IMR-90 (cell line): Measurements from ENCODE around the gene ADCK2. TPM values are rescaled to one million over a fixed set of nuclear protein-coding genes. Genes with fewer than 3 reads are reported as not detected.

ENCODE experiments used
- ATAC-seq: fragments of 200-7000 bp; cut with Tn5 transposase; 2 replicates; pipeline ENCODE4 v1.9.1; 2020; ENCODE audit warnings: low read depth, mild to moderate bottlenecking, moderate library complexity
- BruUV-seq: library from RNA; stranded (reverse); fragments of 400-500 nt; replicated peaks from 2 replicates; lab custom pipeline; 2021; lab: Mats Ljungman, UMichigan
- CTCF ChIA-PET: fragments of 300-600 bp; formaldehyde crosslinking; extraction: SDS; loops from one replicate; lab custom pipeline; 2021; ENCODE audit warnings: antibody characterized with exemption; lab: Yijun Ruan, JAX
- POLR2A ChIA-PET: fragments of 300-600 bp; sonication (Branson Sonifier 250); formaldehyde crosslinking; loops from one replicate; lab custom pipeline; 2022; ENCODE audit warnings: antibody characterized with exemption; ENCODE audit not compliant: unreplicated experiment; lab: Charles Lee
- DNase-seq: peaks from one replicate; pipeline ENCODE4 v3.0.0; 2013
- H2AFZ ChIP-seq: replicated peaks from 2 replicates; pipeline ENCODE3; 2013; ENCODE audit warnings: low read length, mild to moderate bottlenecking; ENCODE audit not compliant: poor library complexity
- H2AK5ac ChIP-seq: 2 replicates; pipeline ENCODE4 v1.6.1; 2013; ENCODE audit warnings: low read depth, low read length, inconsistent platforms
- H2AK9ac ChIP-seq: replicated peaks from 2 replicates; pipeline ENCODE3; 2013; ENCODE audit warnings: mild to moderate bottlenecking, low read depth, low read length, moderate library complexity; ENCODE audit not compliant: poor library complexity
- H2BK120ac ChIP-seq: 2 replicates; pipeline ENCODE4 v1.6.1; 2013; ENCODE audit warnings: low read depth, low read length, inconsistent platforms
- H2BK15ac ChIP-seq: 3 replicates; pipeline ENCODE4 v1.6.1; 2013; ENCODE audit warnings: low read depth, low read length, inconsistent platforms
- H2BK20ac ChIP-seq: 2 replicates; pipeline ENCODE4 v1.6.1; 2013; ENCODE audit warnings: low read depth, mild to moderate bottlenecking, inconsistent platforms, low read length, moderate library complexity
- H2BK5ac ChIP-seq: 2 replicates; pipeline ENCODE4 v1.6.1; 2013; ENCODE audit warnings: mild to moderate bottlenecking, low read depth, low read length, inconsistent platforms; ENCODE audit not compliant: poor library complexity, severe bottlenecking
- H3K14ac ChIP-seq: replicated peaks from 2 replicates; pipeline ENCODE4 v1.6.1; 2013; ENCODE audit warnings: low read depth, low read length, inconsistent platforms
- H3K18ac ChIP-seq: 2 replicates; pipeline ENCODE4 v1.6.1; 2013; ENCODE audit warnings: low read depth, low read length, control low read depth
- H3K23ac ChIP-seq: 2 replicates; pipeline ENCODE4 v1.6.1; 2013; ENCODE audit warnings: low read depth, low read length, inconsistent platforms
- H3K27ac ChIP-seq: 2 replicates; pipeline ENCODE4 v1.5.1; 2013; ENCODE audit warnings: mild to moderate bottlenecking, control low read depth, low read length; ENCODE audit not compliant: insufficient read depth
- H3K27me3 ChIP-seq: 2 replicates; pipeline ENCODE4 v1.6.1; 2013; ENCODE audit warnings: low read length; ENCODE audit not compliant: control insufficient read depth, insufficient read depth
- H3K36me3 ChIP-seq: 2 replicates; pipeline ENCODE4 v1.6.1; 2013; ENCODE audit warnings: low read length, mixed read lengths; ENCODE audit not compliant: control insufficient read depth, insufficient read depth
- H3K4ac ChIP-seq: 2 replicates; pipeline ENCODE4 v1.6.1; 2013; ENCODE audit warnings: low read depth, low read length, inconsistent platforms
- H3K4me1 ChIP-seq: 2 replicates; pipeline ENCODE4 v1.6.1; 2013; ENCODE audit warnings: low read length, mixed read lengths; ENCODE audit not compliant: control insufficient read depth, insufficient read depth
- H3K4me2 ChIP-seq: 2 replicates; pipeline ENCODE4 v1.6.1; 2013; ENCODE audit warnings: low read depth, mild to moderate bottlenecking, control low read depth, low read length, moderate library complexity
- H3K4me3 ChIP-seq: 2 replicates; pipeline ENCODE4 v1.5.1; 2013; ENCODE audit warnings: low read depth, mild to moderate bottlenecking, control low read depth, low read length, moderate library complexity; ENCODE audit not compliant: insufficient read depth
- H3K56ac ChIP-seq: 2 replicates; pipeline ENCODE4 v1.6.1; 2013; ENCODE audit warnings: low read length, inconsistent platforms; ENCODE audit not compliant: insufficient read depth; ENCODE audit errors: extremely low read depth
- H3K79me1 ChIP-seq, 2 experiments: 2 replicates each; pipeline ENCODE4 v1.6.1; 2013; ENCODE audit warnings: low read length in 2 of 2, inconsistent platforms in 1 of 2, low read depth in 1 of 2
- H3K9ac ChIP-seq: 2 replicates; pipeline ENCODE4 v1.6.1; 2013; ENCODE audit warnings: low read depth, low read length, control low read depth
- H3K9me1 ChIP-seq: 2 replicates; pipeline ENCODE4 v1.6.1; 2013; ENCODE audit warnings: low read length, inconsistent platforms; ENCODE audit not compliant: insufficient read depth
- H3K9me3 ChIP-seq: 2 replicates; pipeline ENCODE4 v1.6.1; 2013; ENCODE audit warnings: low read length; ENCODE audit not compliant: control insufficient read depth, insufficient read depth
- H4K20me1 ChIP-seq: 2 replicates; pipeline ENCODE4 v1.6.1; 2013; ENCODE audit warnings: low read length, inconsistent platforms; ENCODE audit not compliant: insufficient read depth
- H4K5ac ChIP-seq: 2 replicates; pipeline ENCODE4 v1.6.1; 2013; ENCODE audit warnings: mild to moderate bottlenecking, low read depth, low read length, control low read depth
- H4K8ac ChIP-seq, 2 experiments: 2 replicates each; pipeline ENCODE4 v1.6.1; 2013; ENCODE audit warnings: low read depth in 2 of 2, low read length in 2 of 2, control low read depth in 1 of 2, inconsistent platforms in 1 of 2
- H4K91ac ChIP-seq: 2 replicates; pipeline ENCODE4 v1.6.1; 2013; ENCODE audit warnings: low read depth, low read length, inconsistent platforms; ENCODE audit not compliant: insufficient read depth
- BHLHE40 ChIP-seq: fragments of 150-350 bp; IDR thresholded peaks from 2 replicates; pipeline ENCODE4 v1.6.1; 2016; ENCODE audit warnings: mild to moderate bottlenecking, low read depth, low read length
- CEBPB ChIP-seq: IDR thresholded peaks from 2 replicates; pipeline ENCODE4 v1.6.1; 2012; ENCODE audit warnings: low read depth, low read length, improper control_type of control experiment
- CHD1 ChIP-seq: IDR thresholded peaks from 2 replicates; pipeline ENCODE4 v1.6.1; 2012; ENCODE audit warnings: low read depth, low read length, improper control_type of control experiment
- CTCF ChIP-seq: conservative IDR thresholded peaks from 2 replicates; pipeline ENCODE4 v1.5.1; 2012; ENCODE audit warnings: mild to moderate bottlenecking, low read depth, low read length, improper control_type of control experiment
- ELK1 ChIP-seq: fragments of 150-350 bp; IDR thresholded peaks from 2 replicates; pipeline ENCODE4 v1.6.1; 2016; ENCODE audit warnings: low read depth, mild to moderate bottlenecking, low read length, moderate library complexity, borderline replicate concordance
- FOS ChIP-seq: fragments of 150-350 bp; IDR thresholded peaks from 2 replicates; pipeline ENCODE4 v1.6.1; 2016; ENCODE audit warnings: low read depth, low read length
- MAFK ChIP-seq: IDR thresholded peaks from 2 replicates; pipeline ENCODE4 v1.6.1; 2012; ENCODE audit warnings: low read depth, low read length, improper control_type of control experiment
- MAZ ChIP-seq: IDR thresholded peaks from 2 replicates; pipeline ENCODE4 v1.6.1; 2012; ENCODE audit warnings: low read depth, mild to moderate bottlenecking, low read length, improper control_type of control experiment, moderate library complexity, borderline replicate concordance
- MXI1 ChIP-seq: IDR thresholded peaks from 2 replicates; pipeline ENCODE4 v1.6.1; 2012; ENCODE audit warnings: low read depth, mild to moderate bottlenecking, low read length, moderate library complexity, borderline replicate concordance
- NFE2L2 ChIP-seq: fragments of 150-350 bp; IDR thresholded peaks from 2 replicates; pipeline ENCODE4 v1.6.1; 2016; ENCODE audit warnings: low read depth, mild to moderate bottlenecking, low read length
- POLR2A ChIP-seq: IDR thresholded peaks from 2 replicates; pipeline ENCODE4 v1.6.1; 2012; ENCODE audit warnings: mild to moderate bottlenecking, low read depth, low read length
- RAD21 ChIP-seq: IDR thresholded peaks from 2 replicates; pipeline ENCODE4 v1.6.1; 2012; ENCODE audit warnings: low read length, improper control_type of control experiment
- RCOR1 ChIP-seq: IDR thresholded peaks from 2 replicates; pipeline ENCODE4 v1.6.1; 2012; ENCODE audit warnings: mild to moderate bottlenecking, low read length, improper control_type of control experiment; ENCODE audit not compliant: insufficient replicate concordance
- RFX5 ChIP-seq: IDR thresholded peaks from 2 replicates; pipeline ENCODE4 v1.8.0; 2012; ENCODE audit warnings: low read depth, mild to moderate bottlenecking, low read length, moderate library complexity
- SMC3 ChIP-seq: fragments of 150-350 bp; IDR thresholded peaks from 2 replicates; pipeline ENCODE4 v1.6.1; 2016; ENCODE audit warnings: low read depth, mild to moderate bottlenecking, antibody characterized with exemption, low read length, moderate library complexity
- USF2 ChIP-seq: fragments of 150-350 bp; IDR thresholded peaks from 2 replicates; pipeline ENCODE4 v1.6.1; 2017; ENCODE audit warnings: mild to moderate bottlenecking, antibody characterized with exemption, low read length, low read depth
- WGBS, 2 experiments: methylation state at CpG; one replicate each; pipeline versions ENCODE4 v1.1.5 to v1.1.7; 2013; ENCODE audit warnings: missing lambda C conversion rate in 2 of 2; ENCODE audit not compliant: insufficient read length in 1 of 2; ENCODE audit errors: extremely low coverage in 2 of 2; 5-methylcytosine and 5-hydroxymethylcytosine counted together
- dilution Hi-C: fragments of 300-500 bp; cut with HindIII; formaldehyde crosslinking; loops from one replicate; pipeline ENCODE4 v1.14.3; 2018; ENCODE audit warnings: low sequenced_read_pairs; ENCODE audit not compliant: unreplicated experiment
- in situ Hi-C: fragments of 300-500 bp; cut with MboI; formaldehyde crosslinking; loops from 3 replicates; pipeline ENCODE4 v1.14.3; 2019; ENCODE audit warnings: low sequenced_read_pairs, inconsistent platforms, mixed read lengths
- intact Hi-C: fragments of 100-400 bp; cut with micrococcal nuclease; formaldehyde crosslinking; loops from 2 replicates; pipeline ENCODE4 v1.10.0; 2022
- polyA plus RNA-seq, 3 experiments: library from polyadenylated mRNA; depleted of rRNA; stranded (reverse); fragments of >200 nt; gene quantifications; 2 replicates each; pipeline ENCODE4 v1.2.3, GENCODE V29; 2012; ENCODE audit warnings: low replicate concordance in 1 of 3
- total RNA-seq: library from RNA; depleted of rRNA; stranded (reverse); fragments of >200 nt; gene quantifications from 2 replicates; pipeline ENCODE4 v1.2.3, GENCODE V29; 2012

Gene ADCK2
- total and polyA plus RNA-seq, 2 of the 4 experiments (the other 2 are of a cell fraction): 7.1 to 10.0 TPM

GRCh38 chr7:140674356-140674800 is 1.6 kb downstream of the ADCK2 start:
- TF ChIP-seq RAD21 (no peak), ELK1 (no peak), CEBPB (no peak), MAZ (no peak), SMC3 (no peak), POLR2A (no peak), CTCF (no peak), FOS (no peak), MXI1 (no peak), MAFK (no peak), BHLHE40 (no peak), USF2 (no peak), NFE2L2 (no peak), RCOR1 (no peak), RFX5 (no peak), CHD1 (no peak)
- Histone ChIP-seq H4K91ac (no peak overlapping the region), H3K27ac (no peak overlapping the region), H4K5ac (no peak overlapping the region), H2BK15ac (no peak overlapping the region), H3K18ac (no peak overlapping the region), H2AK9ac (peak overlapping the region; percentile 59), H3K4me3 (no peak overlapping the region), H3K9me3 (no peaks in the 10 kb centered on the region), H4K8ac (no peak overlapping the region), H3K4me2 (no peak overlapping the region), H3K4ac (no peak overlapping the region), H2BK120ac (no peak overlapping the region), H3K36me3 (0 out of 2 replicates have a peak, but pooled peaks cover 2% of the 10 kb centered on the region), H3K9ac (no peak overlapping the region), H2AK5ac (no peak overlapping the region), H4K20me1 (no peaks in the 10 kb centered on the region), H2BK20ac (no peak overlapping the region), H2AFZ (no peak overlapping the region), H2BK5ac (no peak overlapping the region), H3K56ac (no peak overlapping the region), H3K79me1 (peaks cover 4 to 6% of the 10 kb centered on the region in 2 experiments; a peak in 1 of 4 replicates), H3K27me3 (peaks cover 6% of the 10 kb centered on the region; the same call in 1 of the 2 replicates), H3K14ac (no peak overlapping the region), H3K4me1 (0 out of 2 replicates have a peak, but pooled peaks cover 2% of the 10 kb centered on the region), H3K9me1 (peaks cover 4% of the 10 kb centered on the region; the same call in 1 of the 2 replicates), H3K23ac (no peak overlapping the region; the same call in 1 of the 2 replicates)
- intact Hi-C loops (loop anchor here (5.0 kb wide), 1 partner anchor 978 kb away; no protein-coding TSS in a partner anchor), dilution Hi-C loops (no loop called here), in situ Hi-C loops (no loop called here)
- WGBS, 2 experiments: 100% methylated on average over 2 of the region's 5 CpGs; no CpG with 5 or more reads in 1 of the 2 experiments
- DNase-seq: no peak
- no peak for ATAC-seq
- ChIA-PET CTCF (no interaction called here), POLR2A (no interaction called here)
- BruUV-seq: no TSS peak
